GM12878 (cell line): Measurements from ENCODE around the gene RALGPS1.

Source experiments
- EP300 ChIP-seq, 2 experiments: fragments of 150-350 bp in 1 of 2; IDR thresholded peaks; 2 replicates each; pipeline ENCODE4 v1.6.1; 2011 to 2012; ENCODE audit warnings: low read depth in 2 of 2, low read length in 2 of 2, borderline replicate concordance in 1 of 2, improper control_type of control experiment in 1 of 2, inconsistent platforms in 1 of 2; ENCODE audit not compliant: control insufficient read depth in 1 of 2
- EZH2 ChIP-seq: IDR thresholded peaks from 2 replicates; pipeline ENCODE4 v1.6.1; 2012; ENCODE audit warnings: low read depth, mild to moderate bottlenecking, control low read depth, inconsistent platforms, low read length, borderline replicate concordance; ENCODE audit not compliant: control insufficient read depth
- FOS ChIP-seq: IDR thresholded peaks from 3 replicates; pipeline ENCODE4 v1.6.1; 2011; ENCODE audit warnings: borderline replicate concordance; ENCODE audit not compliant: insufficient read length; ENCODE audit errors: extremely low read depth
- GABPA ChIP-seq: IDR thresholded peaks from 2 replicates; pipeline ENCODE4 v1.6.1; 2014; ENCODE audit warnings: antibody characterized with exemption, low read depth, mild to moderate bottlenecking, inconsistent platforms
- HDAC2 ChIP-seq: fragments of 200-600 bp; sonication (generic); IDR thresholded peaks from 2 replicates; pipeline ENCODE4 v1.6.1; 2017
- JUND ChIP-seq: IDR thresholded peaks from 2 replicates; pipeline ENCODE4 v1.6.1; 2012; ENCODE audit warnings: low read depth, mild to moderate bottlenecking, low read length, improper control_type of control experiment, moderate library complexity
- POLR2AphosphoS5 ChIP-seq: IDR thresholded peaks from 2 replicates; pipeline ENCODE4 v1.6.1; 2011; ENCODE audit warnings: mild to moderate bottlenecking, low read length, inconsistent platforms
- SPI1 ChIP-seq: IDR thresholded peaks from 2 replicates; pipeline ENCODE4 v1.6.1; 2011; ENCODE audit warnings: low read depth, mild to moderate bottlenecking, low read length, moderate library complexity, borderline replicate concordance; ENCODE audit not compliant: insufficient read depth
- SUZ12 ChIP-seq: fragments of 200-600 bp; sonication (generic); IDR thresholded peaks from one replicate; pipeline ENCODE4 v1.6.1; 2018; ENCODE audit warnings: antibody characterized with exemption, mild to moderate bottlenecking; ENCODE audit not compliant: unreplicated experiment
- TF ChIP-seq, protein P1 (sequence below): fragments of 450-650 bp; formaldehyde crosslinking; IDR thresholded peaks from 2 replicates; pipeline ENCODE4 v1.4.0; 2022; ENCODE audit warnings: mild to moderate bottlenecking, moderate library complexity
- TF ChIP-seq, protein P2 (sequence below), 3 experiments: IDR thresholded peaks in 2 of 3; conservative IDR thresholded peaks in 1 of 3; 2 replicates each; pipeline ENCODE4 v1.5.1; 2011; ENCODE audit warnings: low read depth in 3 of 3, low read length in 3 of 3, mild to moderate bottlenecking in 3 of 3, control low read depth in 2 of 3, moderate library complexity in 2 of 3, inconsistent platforms in 1 of 3, mixed read lengths in 1 of 3; ENCODE audit not compliant: control insufficient read depth in 2 of 3, insufficient read depth in 1 of 3; ENCODE audit errors: extremely low read depth in 1 of 3
- TF ChIP-seq, protein P3 (sequence below): IDR thresholded peaks from 2 replicates; pipeline ENCODE4 v1.6.1; 2011; ENCODE audit warnings: low read depth, low read length, improper control_type of control experiment, borderline replicate concordance

DNA sequence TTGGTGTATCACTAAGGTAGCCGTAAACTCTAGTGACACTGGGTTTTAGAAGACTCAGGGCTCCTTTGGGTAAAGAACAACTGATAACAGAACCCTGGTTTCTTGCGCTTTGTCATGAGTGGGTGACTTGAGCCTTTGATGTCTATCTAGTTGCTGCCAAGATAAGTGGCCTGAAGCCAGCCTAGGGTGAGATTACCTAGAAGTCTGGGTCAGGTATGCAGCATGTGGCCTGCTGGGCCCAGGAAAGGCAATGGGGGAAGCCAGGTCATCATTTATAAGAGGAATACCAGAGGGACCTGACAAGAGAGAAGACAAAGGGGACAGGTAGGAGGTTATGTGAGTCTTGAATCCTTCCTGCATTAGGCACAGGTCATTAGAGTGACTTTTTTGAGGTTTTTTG is 326.8 kb downstream of the RALGPS1 start:
- TF ChIP-seq, protein P1, sequence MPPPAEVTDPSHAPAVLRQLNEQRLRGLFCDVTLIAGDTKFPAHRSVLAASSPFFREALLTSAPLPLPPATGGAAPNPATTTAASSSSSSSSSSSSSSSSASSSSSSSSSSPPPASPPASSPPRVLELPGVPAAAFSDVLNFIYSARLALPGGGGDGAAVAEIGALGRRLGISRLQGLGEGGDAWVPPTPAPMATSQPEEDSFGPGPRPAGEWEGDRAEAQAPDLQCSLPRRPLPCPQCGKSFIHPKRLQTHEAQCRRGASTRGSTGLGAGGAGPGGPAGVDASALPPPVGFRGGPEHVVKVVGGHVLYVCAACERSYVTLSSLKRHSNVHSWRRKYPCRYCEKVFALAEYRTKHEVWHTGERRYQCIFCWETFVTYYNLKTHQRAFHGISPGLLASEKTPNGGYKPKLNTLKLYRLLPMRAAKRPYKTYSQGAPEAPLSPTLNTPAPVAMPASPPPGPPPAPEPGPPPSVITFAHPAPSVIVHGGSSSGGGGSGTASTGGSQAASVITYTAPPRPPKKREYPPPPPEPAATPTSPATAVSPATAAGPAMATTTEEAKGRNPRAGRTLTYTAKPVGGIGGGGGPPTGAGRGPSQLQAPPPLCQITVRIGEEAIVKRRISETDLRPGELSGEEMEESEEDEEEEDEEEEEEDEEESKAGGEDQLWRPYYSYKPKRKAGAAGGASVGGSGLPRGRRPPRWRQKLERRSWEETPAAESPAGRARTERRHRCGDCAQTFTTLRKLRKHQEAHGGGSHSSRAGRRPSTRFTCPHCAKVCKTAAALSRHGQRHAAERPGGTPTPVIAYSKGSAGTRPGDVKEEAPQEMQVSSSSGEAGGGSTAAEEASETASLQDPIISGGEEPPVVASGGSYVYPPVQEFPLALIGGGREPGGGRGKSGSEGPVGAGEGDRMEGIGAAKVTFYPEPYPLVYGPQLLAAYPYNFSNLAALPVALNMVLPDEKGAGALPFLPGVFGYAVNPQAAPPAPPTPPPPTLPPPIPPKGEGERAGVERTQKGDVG (CRISPR knock-in tag): no peak
- TF ChIP-seq HDAC2: no peak
- TF ChIP-seq, protein P2, sequence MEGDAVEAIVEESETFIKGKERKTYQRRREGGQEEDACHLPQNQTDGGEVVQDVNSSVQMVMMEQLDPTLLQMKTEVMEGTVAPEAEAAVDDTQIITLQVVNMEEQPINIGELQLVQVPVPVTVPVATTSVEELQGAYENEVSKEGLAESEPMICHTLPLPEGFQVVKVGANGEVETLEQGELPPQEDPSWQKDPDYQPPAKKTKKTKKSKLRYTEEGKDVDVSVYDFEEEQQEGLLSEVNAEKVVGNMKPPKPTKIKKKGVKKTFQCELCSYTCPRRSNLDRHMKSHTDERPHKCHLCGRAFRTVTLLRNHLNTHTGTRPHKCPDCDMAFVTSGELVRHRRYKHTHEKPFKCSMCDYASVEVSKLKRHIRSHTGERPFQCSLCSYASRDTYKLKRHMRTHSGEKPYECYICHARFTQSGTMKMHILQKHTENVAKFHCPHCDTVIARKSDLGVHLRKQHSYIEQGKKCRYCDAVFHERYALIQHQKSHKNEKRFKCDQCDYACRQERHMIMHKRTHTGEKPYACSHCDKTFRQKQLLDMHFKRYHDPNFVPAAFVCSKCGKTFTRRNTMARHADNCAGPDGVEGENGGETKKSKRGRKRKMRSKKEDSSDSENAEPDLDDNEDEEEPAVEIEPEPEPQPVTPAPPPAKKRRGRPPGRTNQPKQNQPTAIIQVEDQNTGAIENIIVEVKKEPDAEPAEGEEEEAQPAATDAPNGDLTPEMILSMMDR (IDR thresholded peaks at IDR 0.05 in 2 of 3, conservative IDR thresholded peaks at IDR 0.05 in 1 of 3; ENCODE audit: control insufficient read depth in 2 of 3, extremely low read depth in 1 of 3, insufficient read depth in 1 of 3, low read depth in 3 of 3, low read length in 3 of 3): no peak
- TF ChIP-seq SPI1: no peak
- TF ChIP-seq FOS: no peak
- no peak for TF ChIP-seq SUZ12
- no peak for TF ChIP-seq JUND
- no peak for TF ChIP-seq EP300 (IDR thresholded peaks at IDR 0.05; ENCODE audit: borderline replicate concordance in 1 of 2, control insufficient read depth in 1 of 2, low read depth in 2 of 2, low read length in 2 of 2)
- TF ChIP-seq, protein P3, sequence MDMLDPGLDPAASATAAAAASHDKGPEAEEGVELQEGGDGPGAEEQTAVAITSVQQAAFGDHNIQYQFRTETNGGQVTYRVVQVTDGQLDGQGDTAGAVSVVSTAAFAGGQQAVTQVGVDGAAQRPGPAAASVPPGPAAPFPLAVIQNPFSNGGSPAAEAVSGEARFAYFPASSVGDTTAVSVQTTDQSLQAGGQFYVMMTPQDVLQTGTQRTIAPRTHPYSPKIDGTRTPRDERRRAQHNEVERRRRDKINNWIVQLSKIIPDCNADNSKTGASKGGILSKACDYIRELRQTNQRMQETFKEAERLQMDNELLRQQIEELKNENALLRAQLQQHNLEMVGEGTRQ: no peak
- TF ChIP-seq GABPA: no peak
- no peak for TF ChIP-seq POLR2AphosphoS5
- TF ChIP-seq EZH2: no peak
